Ishikawa (cell line): ENCODE data around the gene ZNF426.

Experiments
- CEBPB ChIP-seq: IDR thresholded peaks from 2 replicates; pipeline ENCODE4 v1.6.1; 2012
- CREB1 ChIP-seq: IDR thresholded peaks from 2 replicates; pipeline ENCODE4 v1.6.1; 2012; ENCODE audit warnings: low read depth
- EGR1 ChIP-seq: IDR thresholded peaks from 2 replicates; pipeline ENCODE4 v1.6.1; 2012
- EP300 ChIP-seq: IDR thresholded peaks from 2 replicates; pipeline ENCODE4 v1.6.1; 2012; ENCODE audit warnings: borderline replicate concordance
- FOXM1 ChIP-seq: IDR thresholded peaks from 2 replicates; pipeline ENCODE4 v1.6.1; 2012; ENCODE audit warnings: low read depth, borderline replicate concordance
- NFIC ChIP-seq: IDR thresholded peaks from 2 replicates; pipeline ENCODE4 v1.6.1; 2012
- RAD21 ChIP-seq: IDR thresholded peaks from 2 replicates; pipeline ENCODE4 v1.6.1; 2012; ENCODE audit warnings: low read depth
- TAF1 ChIP-seq: IDR thresholded peaks from 2 replicates; pipeline ENCODE4 v1.6.1; 2012; ENCODE audit warnings: low read depth, mild to moderate bottlenecking
- TCF12 ChIP-seq: IDR thresholded peaks from 2 replicates; pipeline ENCODE4 v1.6.1; 2012; ENCODE audit warnings: low read depth
- TEAD4 ChIP-seq: IDR thresholded peaks from 2 replicates; pipeline ENCODE4 v1.6.1; 2012
- YY1 ChIP-seq: IDR thresholded peaks from 2 replicates; pipeline ENCODE4 v1.6.1; 2012; ENCODE audit warnings: low read depth
- ZBTB7A ChIP-seq: IDR thresholded peaks from 2 replicates; pipeline ENCODE4 v1.6.1; 2012; ENCODE audit warnings: low read depth
- TF ChIP-seq, protein P1 (sequence below): IDR thresholded peaks from 2 replicates; pipeline ENCODE4 v1.6.1; 2012; ENCODE audit warnings: low read depth, mild to moderate bottlenecking
- TF ChIP-seq, protein P2 (sequence below): IDR thresholded peaks from 2 replicates; pipeline ENCODE4 v1.6.1; 2012
- TF ChIP-seq, protein P3 (sequence below): IDR thresholded peaks from 2 replicates; pipeline ENCODE4 v1.6.1; 2012

Gene ZNF426

DNA sequence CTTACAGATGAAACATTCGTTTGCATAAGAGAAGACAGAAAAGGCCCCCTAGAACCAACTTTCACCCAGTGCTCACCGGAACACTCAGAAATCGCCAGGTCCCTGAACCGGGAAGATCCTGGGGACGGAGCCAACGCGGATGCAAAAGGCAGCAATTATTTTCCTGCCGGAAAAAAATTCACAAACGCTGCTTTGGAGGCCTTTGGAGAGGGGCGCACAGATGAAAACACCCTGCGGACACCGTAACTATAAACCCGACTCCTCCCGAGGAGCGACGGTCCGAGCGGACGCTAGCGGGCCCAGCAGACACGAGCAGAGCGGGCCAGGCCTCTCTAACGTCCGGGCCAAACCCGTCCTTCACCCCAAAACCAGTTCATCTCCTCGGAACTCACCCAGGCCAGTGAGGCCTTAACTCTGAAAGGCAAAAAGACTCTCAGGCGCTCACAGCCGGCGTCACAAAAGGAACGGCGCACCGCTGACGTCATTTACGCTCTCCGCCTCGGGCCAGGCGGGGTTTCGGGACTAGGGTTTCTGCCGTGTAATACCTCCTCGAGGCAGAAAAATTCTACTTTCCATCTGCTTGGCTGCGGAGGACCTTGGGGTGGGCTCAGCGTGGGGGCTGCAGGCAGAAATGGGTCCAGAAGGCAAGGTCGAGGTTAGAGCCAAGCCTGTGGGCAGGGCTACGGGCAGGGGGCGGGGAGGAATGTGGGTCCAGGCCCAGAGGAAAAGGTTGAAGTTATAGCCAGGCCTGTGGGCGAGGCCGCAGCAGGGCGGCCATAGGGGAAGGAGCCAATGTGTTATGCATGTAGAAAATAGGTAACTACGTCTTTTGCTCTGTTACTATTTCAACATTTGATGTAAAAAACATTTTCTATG, at the start of gene ZNF426:
TSS of gene ZNF426 (minus strand) at position 463 of the 876 bp plus-strand sequence. CDS start 2,413 bp downstream, outside the sequence.
- TF ChIP-seq, protein P1, sequence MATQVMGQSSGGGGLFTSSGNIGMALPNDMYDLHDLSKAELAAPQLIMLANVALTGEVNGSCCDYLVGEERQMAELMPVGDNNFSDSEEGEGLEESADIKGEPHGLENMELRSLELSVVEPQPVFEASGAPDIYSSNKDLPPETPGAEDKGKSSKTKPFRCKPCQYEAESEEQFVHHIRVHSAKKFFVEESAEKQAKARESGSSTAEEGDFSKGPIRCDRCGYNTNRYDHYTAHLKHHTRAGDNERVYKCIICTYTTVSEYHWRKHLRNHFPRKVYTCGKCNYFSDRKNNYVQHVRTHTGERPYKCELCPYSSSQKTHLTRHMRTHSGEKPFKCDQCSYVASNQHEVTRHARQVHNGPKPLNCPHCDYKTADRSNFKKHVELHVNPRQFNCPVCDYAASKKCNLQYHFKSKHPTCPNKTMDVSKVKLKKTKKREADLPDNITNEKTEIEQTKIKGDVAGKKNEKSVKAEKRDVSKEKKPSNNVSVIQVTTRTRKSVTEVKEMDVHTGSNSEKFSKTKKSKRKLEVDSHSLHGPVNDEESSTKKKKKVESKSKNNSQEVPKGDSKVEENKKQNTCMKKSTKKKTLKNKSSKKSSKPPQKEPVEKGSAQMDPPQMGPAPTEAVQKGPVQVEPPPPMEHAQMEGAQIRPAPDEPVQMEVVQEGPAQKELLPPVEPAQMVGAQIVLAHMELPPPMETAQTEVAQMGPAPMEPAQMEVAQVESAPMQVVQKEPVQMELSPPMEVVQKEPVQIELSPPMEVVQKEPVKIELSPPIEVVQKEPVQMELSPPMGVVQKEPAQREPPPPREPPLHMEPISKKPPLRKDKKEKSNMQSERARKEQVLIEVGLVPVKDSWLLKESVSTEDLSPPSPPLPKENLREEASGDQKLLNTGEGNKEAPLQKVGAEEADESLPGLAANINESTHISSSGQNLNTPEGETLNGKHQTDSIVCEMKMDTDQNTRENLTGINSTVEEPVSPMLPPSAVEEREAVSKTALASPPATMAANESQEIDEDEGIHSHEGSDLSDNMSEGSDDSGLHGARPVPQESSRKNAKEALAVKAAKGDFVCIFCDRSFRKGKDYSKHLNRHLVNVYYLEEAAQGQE, result no peak
- TF ChIP-seq TCF12 (no peak), EP300 (no peak), CREB1 (peak; percentile 96), CEBPB (no peak), TAF1 (0 out of 2 replicates have a peak, but pooled peaks have one; percentile 29), NFIC (no peak), YY1 (0 out of 2 replicates have a peak, but pooled peaks have one; percentile 17)
- TF ChIP-seq, protein P2, sequence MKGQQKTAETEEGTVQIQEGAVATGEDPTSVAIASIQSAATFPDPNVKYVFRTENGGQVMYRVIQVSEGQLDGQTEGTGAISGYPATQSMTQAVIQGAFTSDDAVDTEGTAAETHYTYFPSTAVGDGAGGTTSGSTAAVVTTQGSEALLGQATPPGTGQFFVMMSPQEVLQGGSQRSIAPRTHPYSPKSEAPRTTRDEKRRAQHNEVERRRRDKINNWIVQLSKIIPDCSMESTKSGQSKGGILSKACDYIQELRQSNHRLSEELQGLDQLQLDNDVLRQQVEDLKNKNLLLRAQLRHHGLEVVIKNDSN, result no peak
- TF ChIP-seq, protein P3, sequence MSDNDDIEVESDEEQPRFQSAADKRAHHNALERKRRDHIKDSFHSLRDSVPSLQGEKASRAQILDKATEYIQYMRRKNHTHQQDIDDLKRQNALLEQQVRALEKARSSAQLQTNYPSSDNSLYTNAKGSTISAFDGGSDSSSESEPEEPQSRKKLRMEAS, result peak; percentile 53; the same call in 1 of the 2 replicates

DNA sequence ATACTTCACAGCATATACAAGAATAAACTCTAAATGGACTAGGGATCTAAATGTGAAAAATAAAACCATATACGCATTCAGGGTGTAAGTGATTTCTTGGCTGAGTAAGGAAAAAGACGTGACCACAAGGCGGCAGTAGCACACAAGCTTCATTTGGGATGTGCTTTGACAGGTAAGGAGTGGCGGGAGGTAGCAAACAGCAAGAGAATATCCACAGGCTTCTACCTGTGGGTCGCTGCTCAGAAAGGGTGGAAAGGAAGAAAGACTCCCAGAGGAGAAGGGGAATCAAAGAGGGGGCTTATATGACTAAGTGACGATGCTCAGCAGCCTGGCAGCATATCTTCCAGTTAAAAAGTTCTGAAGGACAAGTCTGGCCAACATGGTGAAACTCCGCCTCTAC, 48.3 kb upstream of the ZNF426 start:
- TF ChIP-seq RAD21 (peak; percentile 69), EGR1 (no peak)

DNA sequence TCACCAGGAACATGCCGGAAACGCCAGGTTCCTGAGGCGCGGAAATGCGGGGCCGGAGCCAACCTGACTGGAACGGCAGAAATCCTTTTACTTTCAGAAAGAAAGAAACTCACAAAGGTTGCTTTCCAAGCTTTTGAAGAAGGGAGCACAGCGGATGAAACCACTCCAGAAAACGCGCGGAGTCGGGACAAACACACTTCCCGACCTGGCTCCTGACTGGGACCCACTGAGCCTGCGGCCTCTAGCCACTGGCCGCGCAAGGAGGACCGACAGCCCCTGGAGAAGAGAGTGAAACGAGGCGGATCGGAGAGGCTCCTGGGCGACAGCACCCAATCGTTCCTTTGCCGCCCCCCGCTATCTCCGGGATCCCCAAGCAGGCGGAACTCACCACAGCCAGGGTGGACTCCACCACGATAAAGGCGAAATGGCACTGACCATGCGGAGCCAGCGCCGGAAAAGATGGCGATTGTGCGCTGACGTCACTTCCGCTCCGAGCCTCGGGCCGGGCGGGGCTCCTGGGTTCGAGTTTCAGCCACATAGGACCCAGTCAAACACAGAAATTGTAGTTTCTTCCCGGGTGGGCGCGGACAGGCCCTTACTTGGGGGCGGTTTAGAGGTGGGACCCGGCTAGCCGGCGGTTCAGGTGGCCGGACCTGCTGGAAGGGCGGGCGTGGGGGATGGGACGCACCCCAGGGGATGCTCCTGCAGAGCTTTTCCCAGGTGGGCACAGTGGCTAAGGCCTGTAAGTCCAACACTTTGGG, 45.8 kb upstream of the ZNF426 start, which contains the start of gene ZNF121:
TSS of gene ZNF121 (minus strand) at position 432 of the 761 bp plus-strand sequence. CDS start 16,407 bp downstream, outside the sequence.
- TF ChIP-seq, protein P1, result no peak
- no peak for TF ChIP-seq EGR1
- TF ChIP-seq TEAD4, result no peak
- peak; percentile 77 for TF ChIP-seq CREB1
- TF ChIP-seq YY1, result peak; percentile 96
- peak; percentile 71; the same call in 1 of the 2 replicates for TF ChIP-seq ZBTB7A
- TF ChIP-seq FOXM1, result no peak
- no peak for TF ChIP-seq CEBPB
- TF ChIP-seq, protein P3, result peak; percentile 95
- peak; percentile 23; the same call in 1 of the 2 replicates for TF ChIP-seq EP300
- TF ChIP-seq, protein P2, result peak; percentile 22; the same call in 1 of the 2 replicates
- no peak for TF ChIP-seq NFIC
- TF ChIP-seq RAD21, result no peak
- peak; percentile 91 for TF ChIP-seq TAF1
- no peak for TF ChIP-seq TCF12

DNA sequence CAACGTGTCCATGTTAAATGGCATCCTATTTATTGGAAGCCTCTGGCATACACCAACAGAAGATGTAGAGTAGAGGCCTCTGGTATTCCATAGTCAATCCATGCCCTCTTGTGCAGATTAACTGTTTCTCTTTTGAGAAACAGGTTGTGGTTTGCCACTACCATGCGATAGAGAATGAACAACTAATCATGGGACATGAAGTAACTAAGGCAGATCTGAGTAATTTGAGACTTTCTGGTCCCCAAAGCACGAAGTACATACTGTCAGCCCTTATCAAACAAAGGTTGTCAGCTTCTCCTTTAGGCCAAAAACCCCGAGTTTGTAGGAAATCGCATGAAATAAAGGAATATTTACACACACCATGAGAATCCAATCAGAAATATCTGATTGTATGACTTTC, 42.3 kb upstream of the ZNF426 start:
- TF ChIP-seq CREB1, result no peak
- no peak for TF ChIP-seq TAF1
- no peak for TF ChIP-seq YY1
- TF ChIP-seq EGR1, result no peak
- TF ChIP-seq TEAD4, result no peak
- no peak for TF ChIP-seq RAD21
- TF ChIP-seq EP300, result no peak
- TF ChIP-seq, protein P2, result no peak
- TF ChIP-seq, protein P1, result no peak
- TF ChIP-seq, protein P3, result no peak
- TF ChIP-seq NFIC, result no peak
